Neural progenitor cell (in vitro differentiated cells): ENCODE measurements around the gene NHLH1.

Source experiments
- EZH2 ChIP-seq: fragments of 200-600 bp; sonication (generic); IDR thresholded peaks from 2 replicates; pipeline ENCODE4 v1.6.1; 2017; ENCODE audit warnings: antibody characterized with exemption, mild to moderate bottlenecking, moderate library complexity
- TF ChIP-seq, protein P1 (sequence below): fragments of 200-600 bp; sonication (generic); IDR thresholded peaks from 2 replicates; pipeline ENCODE4 v1.5.1; 2017; ENCODE audit warnings: antibody characterized with exemption, mild to moderate bottlenecking

- TF ChIP-seq, protein P1, sequence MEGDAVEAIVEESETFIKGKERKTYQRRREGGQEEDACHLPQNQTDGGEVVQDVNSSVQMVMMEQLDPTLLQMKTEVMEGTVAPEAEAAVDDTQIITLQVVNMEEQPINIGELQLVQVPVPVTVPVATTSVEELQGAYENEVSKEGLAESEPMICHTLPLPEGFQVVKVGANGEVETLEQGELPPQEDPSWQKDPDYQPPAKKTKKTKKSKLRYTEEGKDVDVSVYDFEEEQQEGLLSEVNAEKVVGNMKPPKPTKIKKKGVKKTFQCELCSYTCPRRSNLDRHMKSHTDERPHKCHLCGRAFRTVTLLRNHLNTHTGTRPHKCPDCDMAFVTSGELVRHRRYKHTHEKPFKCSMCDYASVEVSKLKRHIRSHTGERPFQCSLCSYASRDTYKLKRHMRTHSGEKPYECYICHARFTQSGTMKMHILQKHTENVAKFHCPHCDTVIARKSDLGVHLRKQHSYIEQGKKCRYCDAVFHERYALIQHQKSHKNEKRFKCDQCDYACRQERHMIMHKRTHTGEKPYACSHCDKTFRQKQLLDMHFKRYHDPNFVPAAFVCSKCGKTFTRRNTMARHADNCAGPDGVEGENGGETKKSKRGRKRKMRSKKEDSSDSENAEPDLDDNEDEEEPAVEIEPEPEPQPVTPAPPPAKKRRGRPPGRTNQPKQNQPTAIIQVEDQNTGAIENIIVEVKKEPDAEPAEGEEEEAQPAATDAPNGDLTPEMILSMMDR, result peak; percentile 22
- peak; percentile 22 for TF ChIP-seq EZH2
Measured at GRCh38 chr1:160400646-160401486, 34.0 kb downstream of the NHLH1 start.
